ENCODE results near the gene DESI1.

The DESI1 gene

DNA sequence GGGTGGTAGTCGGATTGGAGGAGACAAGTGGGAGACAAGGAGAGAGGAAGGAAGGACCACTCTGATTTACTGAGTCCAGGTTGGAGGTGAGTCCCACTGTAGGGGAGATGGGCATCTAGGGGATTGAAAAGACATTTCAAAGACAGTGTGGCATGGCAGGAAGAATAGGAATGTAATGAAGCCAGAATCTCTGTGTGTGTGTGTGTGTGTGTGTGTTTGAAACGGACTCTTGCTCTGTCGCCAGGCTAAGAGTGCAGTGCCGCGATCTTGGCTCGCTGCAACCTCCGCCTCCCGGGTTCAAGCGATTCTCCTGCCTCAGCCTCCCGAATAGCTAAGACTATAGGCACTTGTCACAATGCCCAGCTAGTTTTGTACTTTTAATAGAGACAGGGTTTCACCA lies 64.3 kb downstream of the DESI1 start:
- no peak for DNase-seq

DNA sequence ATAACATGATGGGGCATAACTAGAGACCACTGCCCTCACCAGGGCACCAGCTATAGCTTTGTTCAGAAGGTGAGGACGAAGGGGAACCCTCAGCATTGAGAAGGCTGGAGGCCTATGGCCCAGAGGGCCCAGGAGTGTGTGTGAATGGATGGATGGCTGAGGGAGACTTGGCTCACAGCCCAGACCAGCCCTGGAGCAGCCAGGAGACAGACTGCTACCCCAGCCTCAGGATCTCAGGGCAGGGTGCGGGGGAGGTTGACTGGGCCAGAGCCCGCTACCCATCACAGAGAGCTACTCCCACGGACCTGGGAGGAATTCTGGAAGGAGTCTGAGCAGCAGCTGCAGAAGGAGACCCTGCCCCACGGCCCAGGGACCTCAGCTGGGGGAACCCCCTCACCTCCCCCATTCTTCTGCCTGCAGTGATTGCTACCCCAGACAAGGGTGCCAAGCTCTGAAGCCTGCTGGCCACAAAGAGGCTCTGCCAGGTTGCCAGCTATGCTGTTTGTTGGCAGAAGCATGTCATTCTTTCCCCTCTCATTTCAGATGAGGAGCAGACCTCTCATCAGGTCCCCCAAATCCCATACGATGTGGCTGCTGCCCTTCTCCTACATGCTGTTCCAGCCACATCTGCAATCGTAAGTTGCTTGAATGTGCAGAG lies 65.4 kb downstream of the DESI1 start:
- DNase-seq, result no peak

DNA sequence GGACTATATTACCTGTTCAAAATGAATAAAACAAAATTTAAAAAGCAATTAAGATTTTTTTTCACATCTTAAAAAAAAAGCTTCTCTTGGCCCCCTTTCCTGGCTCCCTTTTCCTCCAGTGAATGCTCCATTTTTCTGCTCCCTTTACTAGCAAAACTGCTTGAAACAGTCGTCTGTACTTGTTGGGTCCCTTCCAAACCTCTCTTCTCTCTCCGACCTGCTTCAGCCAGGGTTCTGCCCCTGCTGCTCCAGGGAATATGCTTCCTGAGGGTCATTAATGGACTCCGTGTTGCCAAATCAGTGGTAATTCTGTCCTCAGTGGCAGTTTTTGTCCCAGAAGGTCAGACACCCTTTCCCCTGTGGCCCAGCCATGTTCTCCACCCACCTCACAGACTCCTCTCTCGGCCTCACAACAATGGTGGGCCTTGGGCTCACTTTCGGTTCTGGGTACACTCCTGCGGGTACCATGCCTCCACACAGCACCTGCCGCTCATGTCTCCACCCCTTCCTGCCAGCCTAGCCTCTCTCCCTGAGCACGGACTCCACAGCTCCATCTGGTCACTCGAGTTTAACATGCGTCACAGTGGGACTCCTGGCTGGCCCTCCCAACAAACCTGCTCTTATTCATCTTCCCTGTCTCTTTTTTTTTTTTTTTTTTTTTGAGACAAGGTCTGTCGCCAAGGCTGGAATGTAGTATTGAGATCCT lies 68.8 kb downstream of the DESI1 start:
- no peak for DNase-seq

DNA sequence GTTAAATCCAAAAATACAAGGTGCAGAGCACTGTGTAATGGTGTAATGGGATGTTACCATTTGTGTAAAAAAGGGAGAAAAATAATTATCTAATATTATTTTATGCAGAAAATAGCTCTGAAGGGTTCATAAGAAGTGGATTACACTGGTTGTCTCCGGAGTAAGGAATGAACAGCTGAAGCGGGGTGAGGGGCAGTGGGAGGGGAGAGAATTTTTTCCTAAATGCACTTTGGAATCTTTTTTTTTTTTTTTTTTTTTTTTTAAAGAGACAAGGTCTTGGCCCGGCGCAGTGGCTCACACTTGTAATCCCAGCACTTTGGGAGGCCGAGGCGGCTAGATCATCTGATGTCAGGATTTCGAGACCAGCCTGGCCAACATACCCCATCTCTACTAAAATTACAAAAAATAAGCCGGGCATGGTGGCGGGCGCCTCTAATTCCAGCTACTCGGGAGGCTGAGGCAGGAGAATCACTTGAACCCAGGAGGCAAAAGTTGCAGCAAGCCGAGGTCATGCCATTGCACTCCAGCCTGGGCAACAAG lies 69.8 kb downstream of the DESI1 start:
- no peak for DNase-seq

DNA sequence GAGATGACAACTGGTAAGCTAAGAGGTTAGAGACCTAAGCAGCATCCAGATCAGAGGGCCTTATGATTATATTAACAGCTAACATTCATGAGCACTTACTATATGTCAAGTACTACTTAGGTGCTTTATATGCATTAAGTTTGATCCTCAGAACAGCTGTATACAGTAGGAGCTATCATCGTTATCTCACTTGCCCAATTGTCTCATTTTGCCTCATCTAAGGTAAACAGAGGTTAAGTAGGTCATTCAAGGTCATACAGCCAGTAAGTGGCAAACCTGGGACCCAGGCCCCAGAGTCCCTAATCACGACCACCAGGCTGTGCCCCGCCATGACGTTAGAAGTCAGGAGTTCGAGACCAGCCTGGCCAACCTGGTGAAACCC lies 72.0 kb downstream of the DESI1 start:
- DNase-seq, result no peak
